Small intestine (tissue), 16 donors: ENCODE measurements around the gene ZSCAN10. TPM values are rescaled to one million over a fixed set of nuclear protein-coding genes. Genes with fewer than 3 reads are reported as not detected.

Experiments used
- DNase-seq, 2 donors: peaks; one replicate each; pipeline versions ENCODE4 v3.0.0 to v3.0.0-alpha.2; 2013
- FAIRE-seq: peaks from 2 replicates; lab custom pipeline; 2012; peaks lifted over from hg19 to GRCh38; lab: Jason Lieb, UNC
- H3K27ac ChIP-seq, 3 donors: one replicate each; pipeline ENCODE4 v1.5.1; 2013; ENCODE audit warnings: low read length in 2 of 3, mild to moderate bottlenecking in 2 of 3, control low read depth in 1 of 3, inconsistent platforms in 1 of 3, low read depth in 1 of 3, moderate library complexity in 1 of 3
- H3K27me3 ChIP-seq, 3 donors: one replicate each; pipeline ENCODE4 v1.6.1; 2013; ENCODE audit warnings: low read length in 3 of 3, inconsistent platforms in 1 of 3; ENCODE audit not compliant: control insufficient read depth in 3 of 3, insufficient read depth in 3 of 3
- H3K36me3 ChIP-seq, 3 donors: one replicate each; pipeline ENCODE4 v1.6.1; 2013; ENCODE audit warnings: low read length in 3 of 3, inconsistent platforms in 1 of 3, low read depth in 1 of 3, mild to moderate bottlenecking in 1 of 3, moderate library complexity in 1 of 3; ENCODE audit not compliant: control insufficient read depth in 3 of 3, insufficient read depth in 2 of 3
- H3K4me1 ChIP-seq, 3 donors: one replicate each; pipeline ENCODE4 v1.6.1; 2013; ENCODE audit warnings: low read length in 2 of 3, inconsistent platforms in 1 of 3, low read depth in 1 of 3, mild to moderate bottlenecking in 1 of 3, moderate library complexity in 1 of 3; ENCODE audit not compliant: control insufficient read depth in 3 of 3, insufficient read depth in 2 of 3
- H3K4me3 ChIP-seq, 3 donors: one replicate each; pipeline ENCODE4 v1.5.1; 2013; ENCODE audit warnings: low read length in 3 of 3, control low read depth in 1 of 3, inconsistent platforms in 1 of 3, low read depth in 1 of 3, mild to moderate bottlenecking in 1 of 3, moderate library complexity in 1 of 3
- H3K9me3 ChIP-seq, 2 donors: one replicate each; pipeline ENCODE4 v1.6.1; 2013; ENCODE audit warnings: low read depth in 1 of 2, low read length in 1 of 2; ENCODE audit not compliant: control insufficient read depth in 2 of 2, insufficient read depth in 1 of 2
- WGBS, 3 donors: extraction: QIAGEN DNeasy Blood & Tissue Kit; methylation state at CpG; one replicate each; pipeline ENCODE4 v1.1.7; 2013; 5-methylcytosine and 5-hydroxymethylcytosine counted together
- long read RNA-seq, 10 donors: transcript quantifications; one replicate each; lab custom pipeline, GENCODE V29; 2026
- polyA plus RNA-seq, 4 donors: library from polyadenylated mRNA; stranded (reverse) in 3 of 4; unstranded in 1 of 4; fragments of 200-250 nt in 3 of 4; fragments of 120-200 nt in 1 of 4; gene quantifications; one replicate each; pipeline versions ENCODE4 v1.2.1 to v1.2.3, GENCODE V29; 2013
- donor health status: healthy with polysubstance abuse.
- donor health status: control.
- donor health status: control.
- donor health status: Bipolar disorder and iron deficiency.
- donor health status: healthy.

The ZSCAN10 gene
- polyA plus RNA-seq: under 1 TPM in 2 of 4 donors, not detected in 2; 0.03 to 0.46 TPM
- long read RNA-seq, donor 1: 0 reads
- long read RNA-seq, donor 2: 0 reads
- long read RNA-seq, donor 3: 0 reads
- long read RNA-seq, donor 4: 0 reads
- long read RNA-seq, donor 5: 0 reads
- long read RNA-seq, donor 6: 0 reads
- long read RNA-seq, donor 7: 0 reads
- long read RNA-seq, donor 8: 0 reads
- long read RNA-seq, donor 9: 0 reads
- long read RNA-seq, donor 10: 0 reads

DNA sequence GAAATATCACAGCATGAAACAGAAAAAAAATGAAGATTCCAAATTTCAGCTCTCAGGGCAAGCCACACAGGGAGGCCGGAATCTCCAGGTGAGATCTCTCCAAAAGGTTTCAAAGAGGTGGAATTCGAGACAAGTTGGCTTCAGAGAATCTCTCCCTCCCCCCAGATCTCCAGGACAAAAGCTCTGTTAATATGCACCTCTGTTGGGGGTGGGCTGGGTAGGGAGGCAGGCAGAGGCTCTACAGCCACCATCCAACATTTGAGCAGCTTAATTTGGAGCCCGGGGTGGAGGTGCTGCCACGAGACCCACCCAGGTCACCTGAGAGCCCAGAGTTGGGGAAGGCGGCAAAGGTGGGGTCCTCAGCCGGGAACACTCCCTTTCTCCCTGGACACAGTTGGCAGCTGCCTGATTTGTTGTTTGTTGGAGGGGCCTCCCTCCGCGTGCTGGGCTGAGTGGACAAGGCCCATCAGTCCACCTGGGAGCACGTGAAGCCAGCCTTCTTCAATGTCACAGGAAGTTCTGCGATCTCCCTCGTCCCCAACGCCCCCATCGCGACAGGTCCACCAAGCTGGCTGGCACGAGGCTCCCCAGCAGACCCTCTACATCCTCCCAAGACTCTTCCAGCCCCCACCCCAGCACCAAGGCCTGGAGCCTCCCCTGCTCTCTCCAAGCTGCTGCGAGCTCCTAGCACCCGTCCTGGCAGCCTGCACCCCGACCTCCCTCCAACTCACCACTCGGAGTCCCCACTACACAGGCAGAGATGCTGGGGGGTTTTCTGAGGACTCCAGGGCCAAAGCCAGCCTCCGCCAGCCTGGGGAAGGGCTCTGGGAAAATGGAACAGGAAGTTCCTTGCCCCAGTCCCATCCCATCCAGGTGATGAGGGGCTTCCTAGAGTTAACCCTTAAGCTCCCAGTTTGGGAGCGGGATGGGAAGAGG is at the start of gene ZSCAN10:
Gene ZSCAN10, minus strand, starts transcription at position 836 of the 936 bp plus-strand sequence. CDS start 6,357 bp downstream, outside the sequence.
- no peak for DNase-seq
- H3K9me3 ChIP-seq: no peaks in the 10 kb centered on the region
- no peak within 1 kb of the TSS for H3K27ac ChIP-seq
- peaks cover 0 to 36% (median 0%) of the 10 kb centered on the region in 3 donors for H3K27me3 ChIP-seq
- H3K4me1 ChIP-seq: peaks cover 0 to 10% (median 0%) of the 10 kb centered on the region in 3 donors
- no peak for FAIRE-seq
- H3K36me3 ChIP-seq: no peaks in the 10 kb centered on the region
- H3K4me3 ChIP-seq: peak within 1 kb of the TSS in 1 of 3 donors; percentile 9
- WGBS, 3 donors: 56 to 64% (median 57%) methylated on average over 19 to 21 of the region's 21 CpGs

- Histone ChIP-seq H3K27me3 (peaks cover 0 to 4% (median 0%) of the 10 kb centered on the region in 3 donors), H3K36me3 (peaks cover 0 to 2% (median 0%) of the 10 kb centered on the region in 3 donors), H3K27ac (no peak overlapping the region), H3K4me3 (no peak overlapping the region), H3K4me1 (peaks cover 0 to 38% (median 4%) of the 10 kb centered on the region in 3 donors), H3K9me3 (no peaks in the 10 kb centered on the region)
- FAIRE-seq (no peak), DNase-seq (no peak)
- WGBS, 3 donors: 91 to 94% (median 93%) methylated on average over 13 of the region's 13 CpGs
Observed at GRCh38 chr16:3148256-3149192, 49.4 kb upstream of the ZSCAN10 start.

DNA sequence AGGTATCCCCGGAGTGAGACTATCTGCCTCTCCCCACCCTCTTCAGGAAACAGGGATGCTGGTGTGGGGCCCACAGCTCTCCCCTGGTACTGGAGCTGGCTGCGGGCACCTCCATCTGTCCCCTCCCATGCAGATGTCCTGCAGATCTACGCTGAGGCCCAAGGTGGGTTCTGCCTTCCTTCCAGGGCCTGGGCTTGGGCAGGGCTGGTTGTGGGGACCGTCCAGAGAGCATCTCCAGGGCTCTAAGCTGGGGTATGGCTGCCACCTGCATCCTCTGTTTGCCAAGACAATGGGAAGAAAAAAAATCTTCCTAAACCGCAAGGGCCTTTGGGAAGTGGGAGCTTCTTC is 48.6 kb upstream of the ZSCAN10 start:
- DNase-seq: no peak
- peaks cover 0 to 4% (median 0%) of the 10 kb centered on the region in 3 donors for H3K27me3 ChIP-seq
- H3K4me1 ChIP-seq: peaks cover 0 to 44% (median 8%) of the 10 kb centered on the region in 3 donors
- H3K36me3 ChIP-seq: peaks cover 0 to 10% (median 0%) of the 10 kb centered on the region in 3 donors
- H3K4me3 ChIP-seq: no peak overlapping the region
- 87 to 94% (median 90%) methylated on average over 5 of the region's 5 CpGs for WGBS, 3 donors
- no peak overlapping the region for H3K27ac ChIP-seq
- FAIRE-seq: no peak
- no peaks in the 10 kb centered on the region for H3K9me3 ChIP-seq

GRCh38 chr16:3147046-3147756 is 48.1 kb upstream of the ZSCAN10 start:
- Histone ChIP-seq H3K9me3 (no peaks in the 10 kb centered on the region), H3K36me3 (peaks cover 0 to 15% (median 3%) of the 10 kb centered on the region in 3 donors), H3K27ac (no peak overlapping the region), H3K27me3 (peaks cover 0 to 4% (median 0%) of the 10 kb centered on the region in 3 donors), H3K4me1 (peaks cover 0 to 41% (median 8%) of the 10 kb centered on the region in 3 donors), H3K4me3 (no peak overlapping the region)
- no peak for DNase-seq
- 87 to 90% (median 90%) methylated on average over 13 to 16 of the region's 16 CpGs for whole genome bisulfite sequencing, 3 donors
- FAIRE-seq: no peak

GRCh38 chr16:3145660-3146059 is 46.6 kb upstream of the ZSCAN10 start:
- FAIRE-seq: no peak
- no peaks in the 10 kb centered on the region for H3K27me3 ChIP-seq
- WGBS, 3 donors: 85 to 90% (median 90%) methylated on average over 9 to 12 of the region's 12 CpGs

DNA sequence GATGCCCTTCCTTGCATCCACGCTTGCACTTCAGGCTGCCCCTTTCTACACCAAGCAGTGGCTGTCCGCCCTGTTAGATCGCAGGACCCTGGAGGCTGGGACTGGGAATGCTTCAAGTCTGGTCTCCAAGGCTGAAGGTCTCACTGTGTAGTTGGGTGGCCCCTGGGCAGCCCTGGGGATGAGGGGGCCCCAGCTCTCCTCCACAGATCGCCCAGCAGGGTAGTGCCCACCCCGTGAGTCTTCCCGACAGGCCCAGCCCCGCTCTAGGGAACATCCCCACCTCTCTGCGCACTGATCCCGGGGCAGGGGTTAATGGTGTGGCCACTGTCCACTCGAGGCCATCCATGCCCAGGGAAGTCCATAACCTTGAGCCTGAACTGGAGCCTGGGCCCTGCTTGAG is 46.1 kb upstream of the ZSCAN10 start:
- DNase-seq (no peak), FAIRE-seq (no peak)
- Histone ChIP-seq H3K27ac (no peak overlapping the region), H3K27me3 (no peaks in the 10 kb centered on the region), H3K36me3 (peaks cover 0 to 35% (median 17%) of the 10 kb centered on the region in 3 donors), H3K4me1 (peaks cover 0 to 28% (median 8%) of the 10 kb centered on the region in 3 donors), H3K4me3 (peak overlapping the region in 1 of 3 donors; percentile 61), H3K9me3 (no peaks in the 10 kb centered on the region)
- 89 to 91% (median 91%) methylated on average over 10 of the region's 10 CpGs for WGBS, 3 donors

More at GRCh38 chr16:3145660-3146059, 46.6 kb upstream of the ZSCAN10 start:
- Histone ChIP-seq H3K4me1 (peaks cover 0 to 29% (median 8%) of the 10 kb centered on the region in 3 donors), H3K9me3 (no peaks in the 10 kb centered on the region), H3K36me3 (peaks cover 0 to 30% (median 17%) of the 10 kb centered on the region in 3 donors), H3K4me3 (no peak overlapping the region), H3K27ac (no peak overlapping the region)
- DNase-seq: no peak

DNA sequence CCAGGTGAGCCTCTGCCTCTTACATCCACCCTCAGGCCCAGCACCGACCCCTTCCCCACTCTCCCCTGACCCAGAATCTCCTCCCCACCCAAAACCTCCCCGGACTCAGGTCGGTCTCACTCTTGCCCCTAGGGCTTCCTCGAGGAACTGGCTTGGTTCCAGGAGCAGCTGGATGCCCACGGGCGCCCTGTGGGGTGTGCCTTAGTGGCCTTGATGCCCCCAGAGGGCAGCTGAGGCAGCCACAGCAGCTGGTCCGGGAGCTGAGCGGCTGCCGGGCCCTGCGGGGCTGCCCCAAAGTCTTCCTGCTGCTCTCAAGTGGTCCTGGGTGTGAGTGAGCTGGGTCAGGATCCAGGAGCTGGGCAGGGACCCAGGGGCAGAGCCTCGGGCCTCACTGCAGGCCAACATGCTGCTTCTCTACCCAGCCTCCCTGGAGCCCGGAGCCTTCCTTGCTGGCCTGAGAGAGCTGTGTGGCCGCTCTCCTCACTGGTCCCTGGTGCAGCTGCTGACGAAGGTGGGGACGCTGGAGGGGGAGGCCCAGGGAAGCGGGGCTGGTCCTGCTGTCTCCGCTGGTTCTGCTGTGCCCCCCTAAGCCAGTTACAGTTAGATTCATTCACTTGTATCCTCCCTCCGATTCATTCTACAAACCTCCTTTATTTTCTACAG is 45.4 kb upstream of the ZSCAN10 start:
- H3K4me3 ChIP-seq: peak overlapping the region in 1 of 3 donors; percentile 61
- H3K4me1 ChIP-seq: peaks cover 0 to 23% (median 8%) of the 10 kb centered on the region in 3 donors
- FAIRE-seq (no peak), DNase-seq (no peak)
- no peaks in the 10 kb centered on the region for H3K9me3 ChIP-seq
- peaks cover 0 to 38% (median 17%) of the 10 kb centered on the region in 3 donors for H3K36me3 ChIP-seq
- WGBS, 3 donors: 33 to 65% (median 54%) methylated on average over 17 to 18 of the region's 18 CpGs
- H3K27ac ChIP-seq: peak overlapping the region; percentile 58 to 94 (median 85)
- no peaks in the 10 kb centered on the region for H3K27me3 ChIP-seq
